Measurements from ENCODE around the gene OR10AD1.
"Not testable (repeated sequence)": the region's sequence is repeated elsewhere in the genome, so short reads cannot be mapped to it uniquely, and the experiment has no call there.

The OR10AD1 gene, protein sequence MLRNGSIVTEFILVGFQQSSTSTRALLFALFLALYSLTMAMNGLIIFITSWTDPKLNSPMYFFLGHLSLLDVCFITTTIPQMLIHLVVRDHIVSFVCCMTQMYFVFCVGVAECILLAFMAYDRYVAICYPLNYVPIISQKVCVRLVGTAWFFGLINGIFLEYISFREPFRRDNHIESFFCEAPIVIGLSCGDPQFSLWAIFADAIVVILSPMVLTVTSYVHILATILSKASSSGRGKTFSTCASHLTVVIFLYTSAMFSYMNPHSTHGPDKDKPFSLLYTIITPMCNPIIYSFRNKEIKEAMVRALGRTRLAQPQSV

DNA sequence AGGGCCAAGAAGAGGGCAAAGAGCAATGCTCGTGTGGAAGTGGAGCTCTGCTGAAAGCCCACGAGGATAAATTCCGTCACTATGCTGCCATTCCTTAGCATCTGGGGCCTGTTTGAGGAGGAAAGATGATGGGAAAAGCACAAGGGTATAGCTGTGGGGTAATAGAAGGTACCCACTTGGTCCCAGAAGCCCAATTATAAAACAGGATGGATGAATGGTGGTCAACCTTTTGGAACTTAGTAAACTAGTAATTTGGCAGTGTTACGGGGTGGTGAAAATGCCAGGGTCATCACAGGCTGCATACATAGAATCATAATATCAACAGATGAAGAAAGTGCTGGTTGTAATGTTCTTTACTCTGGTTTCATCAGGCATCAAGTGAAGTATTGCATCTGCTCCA is at the start of gene OR10AD1:
TSS of gene OR10AD1 (minus strand) at position 101 of the 400 bp plus-strand sequence. CDS start at position 101, 0 bp downstream.
- DNase-seq (ENCODE audit: low read depth) = no peak

- no peak for DNase-seq (ENCODE audit: low read depth)
Observed at GRCh38 chr12:48247181-48247966, 44.3 kb upstream of the OR10AD1 start.

DNA sequence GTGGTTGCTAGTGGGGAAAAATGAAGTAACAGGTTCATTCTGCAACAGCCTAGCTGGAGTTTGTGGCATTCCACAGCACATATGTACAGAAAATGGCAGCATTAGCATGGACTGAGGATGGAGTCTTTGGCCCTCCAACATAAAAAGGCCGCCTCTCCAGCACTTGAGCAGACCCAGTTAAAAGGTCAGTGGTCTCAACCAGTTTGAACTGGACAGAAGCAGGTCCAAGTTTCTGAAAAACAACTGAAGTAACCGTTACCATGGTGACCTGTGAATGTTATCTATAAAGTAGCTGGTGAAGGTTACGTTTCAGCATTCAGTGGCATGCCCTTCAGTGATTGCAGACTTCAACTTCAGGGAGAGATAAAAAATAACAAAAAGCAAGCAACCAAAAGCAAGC is 34.1 kb upstream of the OR10AD1 start:
- DNase-seq (ENCODE audit: low read depth) = no peak

- DNase-seq (ENCODE audit: low read depth) = no peak
Observed at GRCh38 chr12:48235796-48236333, 32.8 kb upstream of the OR10AD1 start.

- DNase-seq (ENCODE audit: low read depth) = not testable (repeated sequence)
Observed at GRCh38 chr12:48231169-48231958, 28.3 kb upstream of the OR10AD1 start.

DNA sequence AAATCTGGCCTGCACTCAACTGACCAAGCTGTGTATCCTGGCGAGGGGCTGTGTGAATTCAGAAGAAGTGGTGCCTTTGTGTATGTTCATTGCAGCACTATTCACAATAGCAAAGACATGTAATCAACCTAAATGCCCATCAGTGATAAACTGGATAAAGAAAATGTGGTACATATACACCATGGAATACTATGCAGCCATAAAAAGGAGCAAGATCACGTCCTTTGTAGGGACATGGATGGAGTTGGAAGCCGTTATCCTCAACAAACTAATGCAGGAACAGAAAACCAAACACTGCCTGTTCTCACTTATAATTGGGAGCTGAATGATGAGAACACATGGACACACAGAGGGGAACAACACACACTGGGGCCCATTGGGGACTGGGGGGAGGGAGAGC is 21.4 kb upstream of the OR10AD1 start:
- not testable (repeated sequence) for DNase-seq (ENCODE audit: low read depth)

DNA sequence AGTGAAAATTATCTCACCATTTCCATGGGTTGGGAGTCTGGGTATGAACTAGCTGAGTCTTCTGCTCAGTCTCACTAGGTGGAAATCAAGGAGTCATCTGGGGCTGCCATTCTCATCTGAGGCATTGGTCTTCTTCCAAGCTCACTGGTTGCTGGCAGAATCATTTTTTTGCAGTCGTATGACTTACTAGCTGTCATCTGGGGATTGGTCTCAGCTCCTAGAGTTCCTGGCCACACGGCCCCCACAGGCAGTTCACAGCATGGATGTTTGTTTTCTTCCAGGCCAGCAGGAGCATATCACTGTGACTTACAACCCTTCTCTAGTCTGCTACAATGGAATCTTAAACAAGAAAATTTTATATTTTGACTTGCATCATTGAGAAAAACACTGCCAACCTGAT is 18.6 kb upstream of the OR10AD1 start:
- DNase-seq (ENCODE audit: low read depth) = no peak

DNA sequence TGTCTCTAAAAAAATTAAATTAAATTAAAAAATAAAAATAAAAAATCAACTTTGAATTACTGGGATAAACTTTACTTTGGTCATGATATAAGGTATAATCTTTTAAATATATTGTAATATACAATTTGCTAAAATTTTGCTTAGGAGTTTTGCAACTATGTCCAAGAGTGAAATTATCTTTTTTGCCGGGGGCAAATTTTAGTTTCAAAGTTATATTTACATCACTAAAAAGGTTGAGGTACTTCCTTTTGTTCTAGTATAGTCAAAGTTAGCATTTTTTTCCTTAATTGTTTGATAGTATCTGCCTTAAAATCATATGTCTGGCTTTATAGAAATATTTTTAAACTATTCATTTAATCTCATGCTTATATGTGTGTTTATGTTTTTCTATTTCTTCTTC is 17.6 kb upstream of the OR10AD1 start:
- no peak for DNase-seq (ENCODE audit: low read depth)

DNA sequence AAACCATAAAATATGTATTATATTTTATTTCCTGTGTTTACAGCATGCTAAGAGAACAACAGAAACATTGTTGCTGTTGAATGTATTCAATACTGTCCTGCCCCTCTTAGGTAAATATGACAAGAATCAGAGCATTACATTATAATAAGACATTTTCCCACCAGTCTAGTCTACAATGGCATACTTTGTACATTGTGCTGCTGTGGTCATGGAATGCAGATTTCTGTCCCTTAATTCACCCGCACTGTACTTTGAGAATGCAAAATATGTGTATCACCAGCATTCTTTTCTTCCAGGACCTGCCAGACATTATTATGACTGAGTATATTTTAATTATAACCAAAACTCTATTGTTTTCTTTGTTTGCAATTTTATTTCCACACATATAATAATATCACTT is 16.5 kb upstream of the OR10AD1 start:
- DNase-seq (ENCODE audit: low read depth) = no peak

DNA sequence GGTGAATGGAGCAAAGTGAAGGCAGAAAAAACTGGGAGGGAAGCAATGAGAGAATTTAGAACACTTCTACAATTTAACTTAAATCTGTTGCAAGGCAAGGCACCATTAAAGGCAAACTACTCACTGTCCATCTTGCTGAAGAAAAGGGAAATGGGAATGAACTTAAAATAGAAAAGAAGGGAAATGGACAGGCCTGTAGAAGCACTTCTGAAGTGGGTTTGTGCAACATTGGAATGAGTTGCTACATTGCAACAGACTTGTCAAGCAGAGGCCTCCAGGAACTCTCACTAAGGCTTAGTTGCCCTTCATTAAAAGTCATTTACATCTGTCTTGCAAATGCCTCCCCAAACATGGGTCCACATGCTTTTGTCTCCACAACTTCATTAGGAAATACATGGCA is 13.7 kb upstream of the OR10AD1 start:
- no peak for DNase-seq (ENCODE audit: low read depth)

- DNase-seq (ENCODE audit: low read depth) = not testable (repeated sequence)
Observed at GRCh38 chr12:48209495-48209894, 6.4 kb upstream of the OR10AD1 start.

DNA sequence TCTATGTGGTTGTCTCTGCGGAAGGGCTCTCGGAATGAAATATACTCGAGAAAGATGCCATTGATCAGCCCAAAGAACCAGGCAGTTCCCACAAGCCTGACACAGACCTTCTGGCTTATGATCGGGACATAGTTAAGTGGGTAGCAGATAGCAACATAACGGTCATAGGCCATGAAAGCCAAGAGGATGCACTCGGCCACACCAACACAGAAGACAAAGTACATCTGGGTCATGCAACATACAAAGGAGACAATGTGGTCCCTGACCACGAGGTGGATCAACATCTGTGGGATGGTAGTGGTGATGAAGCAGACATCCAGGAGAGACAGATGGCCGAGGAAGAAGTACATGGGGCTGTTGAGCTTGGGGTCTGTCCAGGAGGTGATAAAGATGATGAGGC is 326 bp downstream of the OR10AD1 start:
- no peak for DNase-seq (ENCODE audit: low read depth)

DNA sequence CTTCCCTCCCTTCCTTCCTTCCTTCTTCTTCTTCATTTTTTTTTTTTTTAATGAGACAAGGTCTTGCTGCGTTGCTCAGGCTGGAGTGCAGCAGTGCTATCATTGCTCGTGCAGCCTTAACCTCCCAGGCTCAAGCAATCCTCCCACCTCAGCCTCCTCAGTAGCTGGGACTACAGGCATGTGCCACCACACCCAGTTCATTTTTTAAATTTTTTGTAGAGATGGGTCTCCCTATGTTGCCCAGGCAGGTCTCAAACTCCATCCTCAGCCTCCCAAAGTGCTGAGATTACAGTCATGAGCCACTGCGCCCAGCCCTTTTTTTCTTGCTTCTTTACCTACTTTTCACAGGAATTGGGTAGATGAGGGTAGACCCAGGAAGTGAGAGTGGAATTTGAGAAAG is 1.6 kb downstream of the OR10AD1 start:
- no peak for DNase-seq (ENCODE audit: low read depth)

DNA sequence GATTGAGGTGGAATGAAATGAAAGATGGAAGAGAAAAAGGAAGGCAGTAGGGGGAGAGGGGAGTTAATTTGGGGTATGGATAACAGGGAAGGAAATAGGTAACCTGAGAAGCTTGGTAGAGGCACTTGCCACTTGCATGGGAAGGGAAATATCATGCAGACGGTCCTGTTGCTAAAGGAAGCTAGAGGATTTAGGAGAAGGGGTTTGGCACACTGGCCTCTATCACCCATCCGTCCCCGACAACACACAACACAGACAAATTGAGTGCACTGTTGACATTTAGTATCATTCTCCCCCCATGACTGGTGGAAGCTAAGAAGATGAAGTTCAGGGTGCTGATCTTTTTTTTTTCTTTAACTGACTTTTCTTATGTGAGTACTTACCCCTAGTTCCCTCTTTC is 2.0 kb downstream of the OR10AD1 start:
- DNase-seq (ENCODE audit: low read depth) = no peak

GRCh38 chr12:48199774-48200221 is 3.3 kb downstream of the OR10AD1 start:
- no peak for DNase-seq (ENCODE audit: low read depth)

GRCh38 chr12:48198985-48199384 is 4.1 kb downstream of the OR10AD1 start:
- DNase-seq (ENCODE audit: low read depth) = no peak

DNA sequence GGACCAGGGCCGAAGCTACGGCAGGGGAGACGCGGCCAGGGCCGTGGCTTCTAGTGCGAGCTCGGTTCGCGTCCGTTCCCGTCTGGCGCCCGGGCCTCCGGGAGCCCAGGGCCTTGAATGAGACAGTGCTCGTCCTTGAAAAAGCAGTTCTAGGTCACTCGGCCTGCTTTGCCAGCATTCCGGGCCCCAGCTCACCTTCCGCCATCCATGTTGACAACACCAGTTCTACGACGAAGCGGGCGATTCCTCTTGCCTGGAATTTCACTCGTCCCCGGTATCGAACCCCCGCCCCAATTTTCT is 4.5 kb downstream of the OR10AD1 start:
- DNase-seq (ENCODE audit: low read depth) = no peak

DNA sequence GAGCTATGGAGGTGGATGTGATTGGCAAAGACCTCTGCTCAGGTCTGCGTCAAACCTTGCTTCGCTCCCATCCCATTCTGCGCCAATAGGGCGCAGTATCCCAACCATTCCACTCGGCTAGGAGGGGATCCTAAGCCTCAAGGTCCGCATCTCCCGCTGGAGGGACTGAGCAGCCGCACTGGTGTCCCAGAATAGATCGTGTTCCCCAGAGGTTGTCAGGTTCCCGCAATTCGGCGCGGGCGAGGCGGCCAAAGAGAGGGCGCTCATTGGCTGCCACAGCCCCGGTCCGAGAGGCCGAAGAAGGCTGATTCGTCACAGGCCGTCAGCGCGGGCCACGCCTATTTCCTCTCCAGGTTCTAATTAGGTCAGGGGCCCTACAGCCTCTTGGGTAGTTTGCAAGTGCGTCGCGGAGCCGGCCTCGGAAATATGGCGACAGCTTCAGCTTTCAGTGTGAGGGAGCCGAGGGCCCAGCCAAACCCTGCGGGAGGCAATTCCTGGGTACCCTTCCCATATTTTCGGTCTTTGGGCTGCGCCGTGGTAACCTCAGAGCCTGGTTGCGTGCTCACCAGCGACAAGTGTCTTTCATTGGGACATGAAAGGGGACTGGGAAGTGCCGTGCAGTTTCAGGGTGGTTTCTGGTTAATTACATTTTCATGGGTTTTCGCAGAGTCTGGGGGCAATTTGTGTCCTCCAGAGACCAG is 5.0 kb downstream of the OR10AD1 start:
- peak; percentile 90 for DNase-seq (ENCODE audit: low read depth)

- DNase-seq (ENCODE audit: low read depth) = no peak
Observed at GRCh38 chr12:48197549-48197970, 5.5 kb downstream of the OR10AD1 start.

GRCh38 chr12:48194799-48195201 is 8.3 kb downstream of the OR10AD1 start:
- no peak for DNase-seq (ENCODE audit: low read depth)

DNA sequence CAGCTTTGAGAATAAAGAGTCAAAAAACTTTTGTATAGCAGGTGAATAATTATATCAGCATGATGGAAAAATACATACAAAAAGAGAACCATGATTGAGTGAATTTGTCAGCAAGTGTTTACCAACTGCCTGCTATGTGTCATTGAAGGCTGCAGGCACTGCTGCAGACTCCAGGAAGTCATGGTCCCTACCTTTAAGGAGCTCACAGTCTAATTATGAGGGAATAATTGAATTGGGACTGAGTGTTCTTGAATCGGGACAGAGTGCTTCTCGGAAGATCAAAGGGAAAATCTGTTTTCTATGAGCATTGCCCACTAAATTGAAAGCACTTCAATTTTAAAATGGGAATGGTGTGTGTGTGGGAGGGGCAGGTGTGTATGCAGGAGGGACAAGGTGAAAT is 9.5 kb downstream of the OR10AD1 start:
- DNase-seq (ENCODE audit: low read depth) = no peak

- no peak for DNase-seq (ENCODE audit: low read depth)
Observed at GRCh38 chr12:48192861-48193260, 10.2 kb downstream of the OR10AD1 start.

Data from fibroblast of the conjunctiva (primary cell).